ENCODE results near the gene DPH7.
"Not testable (repeated sequence)": the region's sequence is repeated elsewhere in the genome, so short reads cannot be mapped to it uniquely, and the experiment has no call there.

Gene DPH7

DNA sequence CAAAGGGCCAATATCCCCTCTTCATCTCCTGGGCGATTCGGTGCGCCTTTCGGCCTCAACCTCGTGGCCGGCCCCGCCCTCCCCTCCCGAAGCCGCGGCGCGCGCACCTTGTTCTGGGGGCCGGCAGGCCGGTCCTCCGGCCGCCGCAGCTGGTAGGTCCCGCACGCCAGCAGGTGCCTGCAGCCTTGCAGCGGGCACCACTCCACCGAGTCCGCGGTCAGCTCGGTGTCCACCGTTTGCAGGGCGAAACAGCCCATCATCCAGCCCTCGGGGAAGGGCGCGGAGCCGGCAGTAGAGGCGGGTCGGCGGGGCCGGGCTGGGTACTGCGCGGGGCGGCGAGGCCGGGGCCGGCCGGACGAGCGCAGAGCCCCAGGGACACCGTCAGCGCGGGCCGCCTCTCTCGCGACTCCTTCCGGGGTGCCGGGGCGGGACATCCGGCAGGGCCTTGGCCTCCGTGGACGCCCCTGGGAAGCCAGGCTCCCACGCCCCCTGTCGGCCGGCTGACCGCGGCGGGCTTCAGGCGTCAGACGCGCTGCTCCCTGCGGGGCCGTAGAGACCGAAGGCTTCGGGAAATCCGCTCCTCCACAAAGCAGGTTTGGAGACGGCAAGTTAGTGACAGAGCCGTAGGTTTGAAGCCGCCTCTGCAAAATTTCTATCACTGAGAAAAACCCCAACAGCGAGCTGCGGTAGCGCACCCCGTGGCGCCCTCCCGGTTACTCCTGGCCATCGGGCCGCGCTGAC, at the start of gene DPH7:
DPH7 (minus strand) TSS at position 408 of the 741 bp plus-strand sequence; CDS start at position 260, 148 bp downstream.
- DNase-seq (ENCODE audit: low read depth), result peak; percentile 95

DNA sequence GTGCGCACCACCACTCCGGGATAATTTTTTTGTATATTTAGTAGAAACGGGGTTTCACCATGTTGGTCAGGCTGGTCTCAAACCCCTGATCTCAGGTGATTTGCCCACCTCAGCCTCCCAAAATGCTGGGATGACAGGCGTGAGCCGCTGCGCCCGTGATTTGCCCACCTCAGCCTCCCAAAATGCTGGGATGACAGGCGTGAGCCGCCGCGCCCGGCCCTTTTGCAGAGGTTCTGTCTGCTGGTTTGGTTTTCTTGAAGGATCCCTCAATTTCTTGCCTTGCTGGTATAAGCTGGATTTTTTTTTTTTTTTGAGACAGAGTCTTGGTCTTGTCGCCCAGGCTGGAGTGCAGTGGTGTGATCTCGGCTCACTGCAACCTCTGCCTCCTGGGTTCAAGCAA, 48.7 kb upstream of the DPH7 start:
- DNase-seq (ENCODE audit: low read depth), result not testable (repeated sequence)

DNA sequence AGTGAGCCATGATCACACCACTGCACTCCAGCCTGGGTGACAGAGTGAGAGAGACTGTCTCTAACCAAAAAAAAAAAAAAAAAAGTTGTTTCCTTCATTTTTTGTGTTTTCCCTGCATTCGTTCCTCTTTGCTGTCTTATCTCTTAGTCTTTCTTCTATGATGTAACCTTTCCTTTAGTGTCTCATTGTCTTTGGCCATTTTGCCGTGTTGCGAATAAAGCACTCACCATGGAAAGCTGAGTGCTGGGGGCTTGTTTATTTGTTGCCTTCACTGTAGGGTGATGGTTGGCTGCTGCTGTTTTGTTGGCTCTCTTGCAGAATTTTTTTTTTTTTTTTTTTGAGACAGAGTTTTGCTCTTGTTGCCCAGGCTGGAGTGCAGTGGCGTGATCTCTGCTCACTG, 47.7 kb upstream of the DPH7 start:
- DNase-seq (ENCODE audit: low read depth), result no peak

DNA sequence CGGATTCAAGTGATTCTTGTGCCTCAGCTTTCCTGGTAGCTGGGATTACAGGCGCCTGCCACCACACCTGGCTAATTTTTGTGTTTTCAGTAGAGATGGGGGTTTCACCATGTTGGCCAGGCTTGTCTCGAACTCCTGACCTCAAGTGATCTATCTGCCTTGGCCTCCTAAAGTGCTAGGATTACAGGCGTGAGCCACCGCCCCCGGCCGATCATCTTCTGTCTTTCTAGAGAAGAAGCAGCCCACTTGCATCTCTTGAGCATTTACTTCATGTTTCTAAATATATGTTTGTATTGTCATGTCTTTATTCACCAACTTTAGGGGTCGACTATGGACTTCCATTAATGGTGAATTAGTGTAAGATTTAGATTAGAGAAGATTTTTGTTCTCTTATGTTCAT, 43.5 kb upstream of the DPH7 start:
- DNase-seq (ENCODE audit: low read depth), result not testable (repeated sequence)

DNA sequence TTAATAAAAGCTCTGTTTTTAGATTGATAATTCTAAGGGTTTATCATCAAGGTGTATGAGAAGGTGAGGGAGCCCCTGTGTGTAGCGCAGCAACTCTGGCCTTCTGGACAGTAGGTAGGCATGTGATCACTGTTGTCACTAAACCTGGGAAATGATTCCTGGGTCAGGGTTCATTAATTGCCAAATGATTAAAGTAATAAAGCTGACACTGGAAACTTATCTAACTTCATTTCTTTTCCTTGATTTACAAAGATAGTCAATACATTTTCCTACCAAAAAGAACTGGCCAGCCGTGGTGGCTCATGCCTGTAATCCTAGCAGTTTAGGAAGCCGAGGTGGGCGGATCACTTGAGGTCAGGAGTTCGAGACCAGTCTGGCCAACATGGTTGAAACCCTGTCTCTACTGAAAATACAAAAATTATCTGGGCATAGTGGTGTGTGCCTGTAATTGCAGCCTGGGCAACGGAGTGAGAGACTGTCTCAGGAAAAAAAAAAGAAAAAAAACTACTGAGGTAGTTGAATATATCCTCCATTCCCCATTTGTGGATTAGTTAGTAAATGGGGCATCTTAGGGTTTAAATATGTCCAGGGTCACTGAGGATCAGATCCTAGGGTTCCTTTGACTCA, 42.5 kb upstream of the DPH7 start:
- DNase-seq (ENCODE audit: low read depth), result peak; percentile 59

DNA sequence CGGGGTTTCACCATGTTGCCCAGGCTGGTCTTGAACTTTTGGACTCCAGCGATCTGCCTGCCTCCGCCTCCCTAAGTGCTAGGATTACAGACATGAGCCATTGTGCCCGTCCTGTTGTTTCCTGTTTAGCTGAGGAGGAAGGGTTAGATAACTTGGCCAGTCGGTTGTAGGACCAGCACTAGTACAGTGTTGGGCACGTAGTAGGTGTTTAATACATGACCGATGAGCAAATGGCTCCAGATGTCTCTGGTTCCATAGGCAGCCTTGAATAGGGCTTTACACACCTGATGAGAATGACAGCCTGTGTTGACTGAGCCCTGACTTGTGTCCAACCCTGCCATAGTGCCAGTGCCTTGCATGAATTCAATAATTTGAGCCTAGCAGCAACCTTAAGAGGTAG, 41.9 kb upstream of the DPH7 start:
- no peak for DNase-seq (ENCODE audit: low read depth)

DNA sequence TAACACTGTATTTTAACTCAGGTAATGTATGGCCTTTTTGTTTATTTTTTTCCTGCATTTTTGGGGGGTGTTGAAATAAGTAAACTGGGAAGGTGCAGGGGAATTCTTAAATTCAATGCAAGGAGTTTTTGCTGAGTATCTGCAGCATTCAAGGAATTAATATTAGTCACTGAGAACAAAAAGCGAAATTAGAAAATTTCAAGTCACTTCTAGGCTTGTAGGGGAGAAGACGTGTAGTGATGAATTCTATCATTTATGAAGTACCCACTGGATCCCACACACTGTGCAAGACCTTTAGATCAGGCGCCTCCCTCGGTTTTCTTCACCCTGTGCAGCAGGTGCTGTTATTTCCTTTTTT, 41.3 kb upstream of the DPH7 start:
- DNase-seq (ENCODE audit: low read depth), result no peak

DNA sequence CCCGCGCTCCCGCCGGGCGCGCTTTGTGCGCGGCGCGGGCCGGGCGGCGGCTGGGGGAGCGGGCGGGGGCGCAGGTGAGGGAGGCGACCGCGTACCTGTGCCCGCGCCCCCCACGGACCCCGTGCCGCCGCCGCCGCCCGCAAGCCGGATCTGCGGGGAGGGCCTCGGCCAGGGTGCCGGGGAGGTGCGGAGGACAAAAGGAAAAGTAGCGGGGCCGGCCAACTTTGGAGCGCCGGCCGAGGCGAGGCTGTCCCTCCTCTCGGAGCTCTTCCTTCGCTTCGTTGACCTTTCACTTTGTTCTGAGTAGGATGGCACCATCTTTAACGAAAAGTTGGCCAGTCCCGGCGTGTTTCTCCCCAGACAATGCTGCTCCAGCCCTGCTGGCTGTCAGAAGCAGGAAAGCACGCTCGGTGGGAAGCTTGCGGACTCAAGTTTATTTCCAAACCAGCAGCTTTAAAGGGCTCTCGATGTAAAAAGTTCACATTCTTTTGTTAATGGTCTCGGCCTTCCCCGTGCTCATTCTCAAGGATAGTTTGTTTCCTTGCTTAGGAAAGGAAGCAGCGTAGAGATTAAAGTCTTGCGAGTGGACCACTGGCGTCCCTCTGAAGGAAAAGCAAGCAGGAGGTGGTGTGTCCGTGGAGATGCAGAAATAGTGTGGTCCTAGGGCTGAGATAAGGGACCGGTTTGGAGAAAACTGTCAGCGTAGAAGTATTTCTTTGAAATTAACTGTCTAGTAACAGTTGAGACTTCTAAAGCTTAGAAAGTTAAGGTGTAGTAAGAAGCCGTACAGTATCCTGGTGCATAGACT, 40.7 kb upstream of the DPH7 start:
- DNase-seq (ENCODE audit: low read depth), result peak; percentile 53

DNA sequence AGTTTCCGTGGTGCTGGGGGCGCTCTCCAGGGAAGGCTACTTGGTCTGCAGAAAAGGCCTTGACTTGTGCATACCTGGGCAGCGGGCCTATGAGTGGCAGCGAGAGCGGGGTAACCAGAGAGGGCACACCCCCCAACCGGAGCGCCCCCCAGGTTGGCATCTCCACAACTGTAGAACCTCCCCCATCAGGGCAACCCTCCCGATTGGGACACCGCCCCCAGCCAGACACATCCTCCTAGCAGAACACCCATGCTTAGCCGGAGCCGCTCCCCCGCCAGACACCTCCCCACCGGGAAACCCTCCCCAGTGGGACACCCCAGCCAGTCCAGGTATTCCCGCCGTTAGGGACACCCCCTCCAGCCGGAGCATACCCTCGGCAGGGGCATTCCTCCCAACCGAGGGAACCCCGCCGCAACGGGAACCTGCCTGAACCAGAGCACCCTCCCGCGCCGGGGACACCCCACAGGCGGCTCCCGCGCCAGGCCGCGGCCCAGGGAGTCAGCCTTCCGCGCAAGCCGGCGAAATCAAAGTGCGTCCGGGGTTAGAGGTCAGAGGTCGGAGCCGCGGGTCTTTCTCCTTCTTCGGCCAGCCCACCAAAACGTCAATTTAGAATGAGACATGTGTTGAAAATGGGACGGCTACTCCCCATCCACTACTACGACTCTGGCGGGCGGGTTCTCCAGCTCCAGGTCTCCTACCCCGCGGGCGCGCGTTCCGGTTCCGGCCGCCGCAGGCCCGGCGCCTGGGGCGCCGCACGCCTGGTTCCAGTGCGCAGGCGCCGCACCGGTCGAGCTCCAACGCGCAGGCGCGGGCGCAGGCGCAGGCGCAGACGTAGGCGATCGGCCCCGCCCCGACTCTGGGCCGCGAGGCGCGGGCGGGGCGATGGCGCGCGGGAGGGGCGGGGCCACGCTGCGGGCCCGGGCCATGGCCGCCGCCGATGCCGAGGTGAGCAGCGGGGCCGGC, 39.7 kb upstream of the DPH7 start, which contains the start of gene EHMT1:
EHMT1 (plus strand) TSS at position 901 of the 963 bp plus-strand sequence; CDS start at position 925, 24 bp downstream.
- DNase-seq (ENCODE audit: low read depth), result peak; percentile 86

DNA sequence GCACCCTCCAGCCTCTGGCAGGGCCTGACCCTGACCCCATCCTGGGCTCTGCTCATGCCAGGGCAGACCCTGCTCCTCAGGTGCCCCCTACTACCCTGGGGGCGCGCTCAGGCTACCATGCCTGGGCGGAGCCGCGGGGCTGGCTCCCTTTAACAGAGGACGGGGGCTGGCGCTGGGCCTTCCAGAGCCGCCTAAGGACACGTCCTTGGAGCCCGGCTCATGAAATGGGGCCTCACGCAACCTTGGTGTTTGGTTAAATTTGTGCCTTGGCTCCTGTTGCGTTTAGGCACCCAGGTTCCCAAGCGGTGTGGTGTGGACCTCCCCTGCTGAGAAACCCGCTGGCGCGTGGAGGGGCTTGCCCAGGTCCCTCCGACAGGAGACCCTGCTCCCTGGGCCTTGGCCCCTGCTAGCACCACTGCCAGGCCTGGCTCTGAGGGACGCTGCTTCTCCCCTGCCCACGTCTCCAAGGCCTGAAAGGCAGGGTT, 36.7 kb upstream of the DPH7 start:
- DNase-seq (ENCODE audit: low read depth), result no peak

DNA sequence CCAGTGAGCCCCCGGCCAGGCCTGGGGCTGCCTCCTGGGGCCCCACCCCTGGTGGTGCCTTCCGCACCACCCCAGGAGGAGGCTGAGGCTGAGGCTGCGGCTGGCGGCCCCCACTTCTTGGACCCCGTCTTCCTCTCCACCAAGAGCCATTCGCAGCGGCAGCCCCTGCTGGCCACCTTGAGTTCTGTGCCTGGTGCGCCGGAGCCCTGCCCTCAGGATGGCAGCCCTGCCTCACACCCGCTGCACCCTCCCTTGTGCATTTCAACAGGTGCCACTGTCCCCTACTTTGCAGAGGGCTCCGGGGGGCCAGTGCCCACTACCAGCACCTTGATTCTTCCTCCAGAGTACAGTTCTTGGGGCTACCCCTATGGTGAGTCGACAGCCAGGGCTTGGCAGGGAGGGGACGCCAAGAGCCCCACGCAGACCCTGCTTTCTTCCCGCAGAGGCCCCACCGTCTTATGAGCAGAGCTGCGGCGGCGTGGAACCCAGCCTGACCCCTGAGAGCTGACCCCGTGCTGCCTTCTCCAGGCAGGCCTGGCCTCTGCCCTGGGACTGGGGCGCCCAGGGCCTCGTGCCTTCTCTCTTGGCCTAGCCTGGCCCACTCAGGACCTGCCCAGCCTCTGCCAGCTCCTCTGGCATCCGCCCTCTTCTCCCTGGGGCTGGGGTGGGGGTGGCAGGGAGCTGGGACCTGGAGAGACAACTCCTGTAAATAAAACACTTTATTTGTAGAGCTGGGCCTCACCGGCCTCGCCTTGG, 36.1 kb upstream of the DPH7 start:
- DNase-seq (ENCODE audit: low read depth), result no peak

DNA sequence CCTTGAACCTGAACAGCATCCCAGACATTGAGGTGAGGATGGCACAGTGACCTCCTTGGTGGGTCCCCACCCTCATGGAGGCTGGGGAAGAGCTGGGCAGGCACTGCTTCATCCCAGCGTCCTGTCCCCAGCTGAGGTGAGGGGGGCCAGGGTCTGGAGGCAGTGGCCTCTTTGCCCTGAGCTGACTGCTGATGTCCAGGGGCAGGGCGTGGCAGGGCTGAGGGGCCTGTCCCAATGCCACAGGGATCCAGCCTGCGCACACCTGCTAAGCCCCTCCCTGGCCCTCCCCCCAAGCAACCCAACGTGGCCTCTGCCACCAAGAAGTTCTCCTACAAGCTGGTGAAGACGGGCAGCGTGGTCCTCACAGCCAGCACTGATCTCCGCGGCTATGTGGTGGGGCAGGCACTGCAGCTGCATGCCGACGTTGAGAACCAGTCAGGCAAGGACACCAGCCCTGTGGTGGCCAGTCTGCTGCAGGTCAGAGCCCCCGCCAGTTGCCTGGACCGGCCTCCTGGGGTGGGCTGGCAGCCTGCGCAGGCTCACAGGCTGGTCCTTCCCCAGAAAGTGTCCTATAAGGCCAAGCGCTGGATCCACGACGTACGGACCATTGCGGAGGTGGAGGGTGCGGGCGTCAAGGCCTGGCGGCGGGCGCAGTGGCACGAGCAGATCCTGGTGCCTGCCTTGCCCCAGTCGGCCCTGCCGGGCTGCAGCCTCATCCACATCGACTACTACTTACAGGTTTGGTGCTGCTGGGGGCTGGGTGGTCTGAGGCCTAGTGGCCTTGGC, 35.2 kb upstream of the DPH7 start:
- no peak for DNase-seq (ENCODE audit: low read depth)

DNA sequence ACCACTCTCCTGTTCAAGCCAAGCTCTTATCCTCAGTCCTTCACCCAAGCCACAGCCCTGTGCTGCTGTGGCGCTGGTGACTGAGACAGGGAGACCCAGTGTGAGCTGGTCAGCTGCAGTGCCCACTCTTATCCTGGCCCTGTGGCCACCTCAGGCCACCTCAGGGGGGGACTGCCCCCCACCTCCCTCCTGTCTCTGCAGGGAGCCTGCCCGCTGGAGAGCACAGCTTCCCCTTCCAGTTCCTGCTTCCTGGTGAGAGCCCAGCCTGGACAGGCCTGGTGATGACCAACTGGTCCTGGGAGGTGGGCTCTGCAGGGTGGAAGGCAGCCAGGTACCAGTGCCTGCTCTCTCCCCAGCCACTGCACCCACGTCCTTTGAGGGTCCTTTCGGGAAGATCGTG, 34.5 kb upstream of the DPH7 start:
- DNase-seq (ENCODE audit: low read depth), result no peak

DNA sequence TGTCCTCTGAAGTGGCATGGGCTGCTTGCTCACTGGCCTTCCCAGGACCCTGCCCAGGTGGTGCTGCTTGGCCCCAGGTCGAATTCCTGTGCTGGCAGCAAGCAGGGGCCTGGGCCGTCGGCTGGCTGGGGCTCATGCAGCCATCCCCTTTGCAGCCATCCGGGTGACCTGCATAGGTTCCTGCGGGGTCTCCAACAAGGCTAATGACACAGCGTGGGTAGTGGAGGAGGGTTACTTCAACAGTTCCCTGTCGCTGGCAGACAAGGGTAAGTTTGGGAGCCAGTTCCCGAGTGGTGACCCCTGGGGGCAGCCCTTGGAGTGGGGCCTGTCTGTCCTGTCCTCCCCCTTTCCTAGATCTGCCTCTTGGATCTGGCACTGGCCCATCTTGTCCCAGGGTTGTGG, 34.0 kb upstream of the DPH7 start:
- DNase-seq (ENCODE audit: low read depth), result no peak

DNA sequence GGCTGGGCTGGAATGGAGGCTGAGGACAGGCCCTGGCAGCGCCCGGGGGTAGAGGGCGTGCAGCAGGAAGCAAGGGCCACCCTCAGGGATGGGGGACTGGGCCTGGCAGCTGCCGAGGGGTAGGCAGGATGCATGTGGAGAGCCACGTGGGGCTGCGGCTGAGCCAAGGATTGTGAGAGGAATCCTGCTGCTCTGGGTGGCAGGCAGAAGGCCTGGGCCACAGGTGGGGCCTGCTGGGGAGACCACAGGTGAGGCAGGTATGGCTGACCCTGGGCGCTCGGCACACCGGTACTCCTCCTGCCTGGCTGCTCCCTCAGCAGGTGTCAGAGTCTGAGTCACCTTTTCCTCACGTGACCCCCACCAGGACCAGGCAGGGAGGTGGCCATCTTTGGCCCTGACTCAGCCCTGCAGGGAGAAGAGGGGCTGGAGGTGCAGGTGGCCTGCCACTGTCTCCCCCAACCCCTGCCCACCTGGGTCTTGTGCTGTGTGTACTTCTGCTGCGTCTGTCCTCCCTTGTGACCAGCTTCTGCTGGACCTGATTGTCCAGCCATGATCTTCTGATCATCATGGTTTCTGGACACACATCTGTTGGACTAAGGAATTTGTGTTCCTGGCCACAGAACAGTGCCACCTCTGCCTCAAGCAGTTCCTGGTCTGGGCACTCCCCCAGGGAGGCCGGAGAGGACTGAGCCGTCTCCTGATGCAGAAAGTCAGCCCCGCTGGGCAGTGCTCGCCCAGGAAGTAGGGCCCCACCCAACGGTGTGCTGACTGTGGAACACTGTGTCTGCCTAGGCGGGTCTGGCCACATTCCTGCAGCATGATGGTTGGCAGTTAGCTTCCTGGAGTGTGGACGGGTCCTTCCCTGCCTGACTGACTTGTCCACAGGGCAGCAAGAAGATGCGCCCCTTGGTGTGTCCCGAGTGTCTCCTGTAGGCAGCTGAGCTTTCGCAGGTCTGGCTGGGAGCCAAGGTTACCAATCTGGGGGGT, 33.2 kb upstream of the DPH7 start:
- peak; percentile 96 for DNase-seq (ENCODE audit: low read depth)

DNA sequence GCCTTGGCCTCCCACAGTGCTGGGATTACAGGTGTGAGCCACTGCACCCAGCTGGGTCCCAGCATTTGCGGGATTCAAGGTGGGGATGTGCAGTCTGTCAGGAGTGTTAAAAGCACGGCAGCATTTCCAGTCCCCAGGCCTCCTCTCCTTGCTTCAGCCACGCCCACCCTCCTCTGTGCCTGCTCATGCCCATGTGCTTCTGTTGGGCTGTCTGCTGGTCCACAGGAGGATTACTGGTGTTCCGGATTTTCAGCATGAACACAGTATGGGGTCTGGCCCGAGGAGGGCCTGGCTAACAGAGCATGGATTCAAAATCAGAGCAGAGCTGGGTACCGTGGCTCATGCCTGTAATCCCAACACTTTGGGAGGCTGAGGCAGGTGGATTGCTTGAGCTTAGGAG, 32.2 kb upstream of the DPH7 start:
- DNase-seq (ENCODE audit: low read depth), result no peak

DNA sequence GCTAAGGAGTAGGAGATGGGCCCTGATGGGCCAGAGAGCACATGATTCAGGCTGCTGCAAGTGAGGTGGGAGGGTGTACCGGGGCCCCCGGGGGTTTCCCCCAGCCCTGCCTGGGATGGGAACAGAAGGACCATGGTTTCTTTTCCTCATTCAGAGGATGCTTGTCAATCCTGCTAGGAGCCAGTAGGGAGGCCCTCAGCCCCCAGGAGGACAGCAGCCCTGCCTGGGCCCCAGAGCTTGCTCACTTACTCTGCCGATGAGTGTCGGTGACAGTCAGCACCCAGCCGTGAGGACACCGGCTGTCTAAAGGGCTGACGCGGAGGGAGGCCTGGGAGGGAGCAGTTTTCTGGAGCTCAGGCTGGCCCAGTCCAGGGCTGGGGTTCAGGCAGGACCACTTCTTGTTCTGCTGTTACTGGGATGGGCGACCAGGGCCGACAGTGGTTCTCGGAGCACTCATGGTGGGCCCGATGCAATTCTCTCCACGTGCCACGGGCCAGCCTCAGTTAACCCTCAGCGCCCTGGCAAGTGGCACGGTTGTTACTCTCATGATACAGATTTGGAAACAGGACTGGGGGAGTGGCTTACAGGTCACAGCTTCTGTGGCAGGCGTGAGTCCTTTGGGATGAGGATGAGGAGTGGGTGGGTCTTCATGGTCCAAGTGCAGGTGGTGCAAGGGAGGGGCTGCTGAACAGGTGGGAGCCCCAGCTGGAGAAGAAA, 28.6 kb upstream of the DPH7 start:
- DNase-seq (ENCODE audit: low read depth), result peak; percentile 40

DNA sequence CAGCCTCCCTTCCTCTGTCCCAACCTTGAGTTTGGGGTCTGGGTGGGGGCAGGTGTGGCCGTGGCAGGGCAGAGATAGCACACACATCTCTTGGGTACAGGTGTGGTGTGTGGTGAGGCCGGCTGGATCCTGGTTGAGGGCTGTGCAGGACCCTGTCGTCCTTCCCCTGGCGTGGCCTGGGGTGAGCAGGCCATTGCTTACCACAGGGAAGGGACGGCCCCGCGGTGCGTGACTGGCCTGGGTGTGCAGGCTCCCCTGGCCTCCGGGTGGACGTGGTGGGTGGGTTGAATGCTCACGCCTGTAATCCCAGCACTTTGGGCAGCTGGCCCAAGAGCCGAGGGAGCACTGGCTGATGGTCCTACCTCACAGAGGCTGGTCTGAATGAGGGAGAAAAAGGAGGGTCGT, 28.0 kb upstream of the DPH7 start:
- DNase-seq (ENCODE audit: low read depth), result no peak

All from ELR (cell line).